ENCODE data around the gene BTN1A1. TPM values are rescaled to one million over a fixed set of nuclear protein-coding genes. Genes with fewer than 3 reads are reported as not detected.
A peak's percentile ranks its signal among the peaks of the same experiment; 100 is the strongest.

The BTN1A1 gene
- total and polyA plus RNA-seq, 9 of the 15 experiments (the other 6 are each of a cell fraction or from before 2014, with no cell fraction given), result 0.01 to 0.15 (median 0.06) TPM; not detected in 4

DNA sequence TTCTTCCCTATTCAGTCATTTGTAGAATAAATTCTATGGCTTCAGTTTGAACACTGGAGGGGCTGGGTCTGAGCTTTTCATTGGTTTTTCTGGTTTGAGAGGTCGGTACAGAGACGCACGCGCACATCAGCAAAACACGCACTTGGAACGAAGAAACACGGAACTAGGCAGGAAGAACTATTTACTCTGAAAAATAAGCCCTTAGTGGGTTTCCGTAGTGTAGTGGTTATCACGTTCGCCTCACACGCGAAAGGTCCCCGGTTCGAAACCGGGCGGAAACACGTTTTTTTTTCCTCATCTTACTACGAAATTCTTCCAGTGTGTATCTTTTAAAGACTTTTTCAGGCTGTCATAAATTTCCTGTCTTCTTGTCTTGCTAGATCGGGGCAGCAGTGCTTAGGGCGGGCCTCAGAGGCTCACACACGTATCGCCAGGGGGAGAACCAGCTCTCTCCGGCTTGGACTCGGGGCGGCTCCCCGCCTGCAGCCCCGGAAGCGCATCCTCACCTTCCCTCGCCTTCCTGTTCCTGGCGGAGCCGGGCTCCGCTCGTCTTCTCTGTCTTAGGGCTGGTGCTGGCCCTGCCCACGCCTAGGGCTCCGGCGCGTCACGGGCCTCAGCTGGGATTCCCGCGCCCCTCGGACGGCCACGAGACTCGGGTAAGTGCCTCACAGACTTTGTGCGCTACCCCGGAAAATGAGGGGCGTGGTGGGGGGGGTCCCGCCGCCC lies 37.9 kb downstream of the BTN1A1 start, which contains the start of gene HMGN4 (continued):
- TF ChIP-seq ZBTB40 (IDR thresholded peaks at IDR 0.05) (peak; percentile 94), ZBTB40 (CRISPR knock-in tag; IDR thresholded peaks at IDR 0.05) (no peak), ZNF143 (CRISPR knock-in tag; IDR thresholded peaks at IDR 0.05) (no peak), MYBL2 (IDR thresholded peaks at IDR 0.05; ENCODE audit: low read depth) (no peak), MYBL2 (CRISPR knock-in tag; IDR thresholded peaks at IDR 0.05; ENCODE audit: borderline replicate concordance) (no peak), ZNF133 (CRISPR knock-in tag; IDR thresholded peaks at IDR 0.05) (no peak), POLR2AphosphoS5 (IDR thresholded peaks at IDR 0.05; ENCODE audit: control insufficient read depth, insufficient read depth, low read depth, low read length) (no peak), BDP1 (IDR thresholded peaks at IDR 0.05; ENCODE audit: insufficient read depth, insufficient read length) (peak; percentile 68), KDM2B (CRISPR knock-in tag; IDR thresholded peaks at IDR 0.05) (no peak), ETV5 (CRISPR knock-in tag; IDR thresholded peaks at IDR 0.05; ENCODE audit: low read depth) (peak; percentile 84), BRF1 (IDR thresholded peaks at IDR 0.05; ENCODE audit: borderline replicate concordance, extremely low read depth, insufficient read length) (no peak), ARHGAP35 (IDR thresholded peaks at IDR 0.05; ENCODE audit: partially characterized antibody) (no peak), PTBP1 (IDR thresholded peaks at IDR 0.05; ENCODE audit: low read depth, low read length) (0 out of 2 replicates have a peak, but pooled peaks have one; percentile 53)
- TF ChIP-seq, protein P1, sequence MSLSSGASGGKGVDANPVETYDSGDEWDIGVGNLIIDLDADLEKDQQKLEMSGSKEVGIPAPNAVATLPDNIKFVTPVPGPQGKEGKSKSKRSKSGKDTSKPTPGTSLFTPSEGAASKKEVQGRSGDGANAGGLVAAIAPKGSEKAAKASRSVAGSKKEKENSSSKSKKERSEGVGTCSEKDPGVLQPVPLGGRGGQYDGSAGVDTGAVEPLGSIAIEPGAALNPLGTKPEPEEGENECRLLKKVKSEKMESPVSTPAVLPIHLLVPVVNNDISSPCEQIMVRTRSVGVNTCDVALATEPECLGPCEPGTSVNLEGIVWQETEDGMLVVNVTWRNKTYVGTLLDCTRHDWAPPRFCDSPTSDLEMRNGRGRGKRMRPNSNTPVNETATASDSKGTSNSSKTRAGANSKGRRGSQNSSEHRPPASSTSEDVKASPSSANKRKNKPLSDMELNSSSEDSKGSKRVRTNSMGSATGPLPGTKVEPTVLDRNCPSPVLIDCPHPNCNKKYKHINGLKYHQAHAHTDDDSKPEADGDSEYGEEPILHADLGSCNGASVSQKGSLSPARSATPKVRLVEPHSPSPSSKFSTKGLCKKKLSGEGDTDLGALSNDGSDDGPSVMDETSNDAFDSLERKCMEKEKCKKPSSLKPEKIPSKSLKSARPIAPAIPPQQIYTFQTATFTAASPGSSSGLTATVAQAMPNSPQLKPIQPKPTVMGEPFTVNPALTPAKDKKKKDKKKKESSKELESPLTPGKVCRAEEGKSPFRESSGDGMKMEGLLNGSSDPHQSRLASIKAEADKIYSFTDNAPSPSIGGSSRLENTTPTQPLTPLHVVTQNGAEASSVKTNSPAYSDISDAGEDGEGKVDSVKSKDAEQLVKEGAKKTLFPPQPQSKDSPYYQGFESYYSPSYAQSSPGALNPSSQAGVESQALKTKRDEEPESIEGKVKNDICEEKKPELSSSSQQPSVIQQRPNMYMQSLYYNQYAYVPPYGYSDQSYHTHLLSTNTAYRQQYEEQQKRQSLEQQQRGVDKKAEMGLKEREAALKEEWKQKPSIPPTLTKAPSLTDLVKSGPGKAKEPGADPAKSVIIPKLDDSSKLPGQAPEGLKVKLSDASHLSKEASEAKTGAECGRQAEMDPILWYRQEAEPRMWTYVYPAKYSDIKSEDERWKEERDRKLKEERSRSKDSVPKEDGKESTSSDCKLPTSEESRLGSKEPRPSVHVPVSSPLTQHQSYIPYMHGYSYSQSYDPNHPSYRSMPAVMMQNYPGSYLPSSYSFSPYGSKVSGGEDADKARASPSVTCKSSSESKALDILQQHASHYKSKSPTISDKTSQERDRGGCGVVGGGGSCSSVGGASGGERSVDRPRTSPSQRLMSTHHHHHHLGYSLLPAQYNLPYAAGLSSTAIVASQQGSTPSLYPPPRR (CRISPR knock-in tag; IDR thresholded peaks at IDR 0.05; ENCODE audit: borderline replicate concordance), result no peak
